Calu3 (cell line): ENCODE measurements around the gene ZNF750. TPM values are rescaled to one million over a fixed set of nuclear protein-coding genes. Genes with fewer than 3 reads are reported as not detected.

ENCODE experiments used
- BruUV-seq: library from RNA; stranded (reverse); fragments of 400-500 nt; replicated peaks from 2 replicates; lab custom pipeline; 2021; lab: Mats Ljungman, UMichigan
- CTCF ChIA-PET: fragments of 300-600 bp; sonication (Branson Sonifier 250); formaldehyde crosslinking; loops from one replicate; lab custom pipeline; 2022; ENCODE audit warnings: antibody characterized with exemption; lab: Charles Lee
- DNase-seq: peaks from one replicate; pipeline ENCODE4 v3.0.0; 2022
- H3K27ac Mint-ChIP-seq: one replicate; pipeline ENCODE4 v1.8.0; 2022; ENCODE audit warnings: mixed read lengths; ENCODE audit not compliant: unreplicated experiment
- H3K27me3 Mint-ChIP-seq: one replicate; pipeline ENCODE4 v1.8.0; 2022; ENCODE audit warnings: mixed read lengths; ENCODE audit not compliant: unreplicated experiment
- H3K36me3 Mint-ChIP-seq: one replicate; pipeline ENCODE4 v1.8.0; 2022; ENCODE audit warnings: mild to moderate bottlenecking, moderate library complexity, mixed read lengths; ENCODE audit not compliant: insufficient read depth, unreplicated experiment
- H3K4me1 Mint-ChIP-seq: one replicate; pipeline ENCODE4 v1.8.0; 2022; ENCODE audit warnings: mild to moderate bottlenecking, low read depth, mixed read lengths; ENCODE audit not compliant: unreplicated experiment
- H3K4me3 Mint-ChIP-seq: one replicate; pipeline ENCODE4 v1.8.0; 2022; ENCODE audit warnings: mild to moderate bottlenecking, low read depth, moderate library complexity, mixed read lengths; ENCODE audit not compliant: unreplicated experiment
- H3K9me3 Mint-ChIP-seq: one replicate; pipeline ENCODE4 v1.8.0; 2022; ENCODE audit warnings: low read depth, mixed read lengths; ENCODE audit not compliant: unreplicated experiment
- CTCF ChIP-seq: fragments of 200-600 bp; IDR thresholded peaks from one replicate; pipeline ENCODE4 v1.8.0; 2022; ENCODE audit warnings: antibody characterized with exemption; ENCODE audit not compliant: unreplicated experiment
- intact Hi-C: fragments of 100-400 bp; cut with micrococcal nuclease; formaldehyde crosslinking; loops from one replicate; pipeline ENCODE4 v1.10.0; 2022; ENCODE audit not compliant: unreplicated experiment
- total RNA-seq: library from RNA; stranded (reverse); gene quantifications from 2 replicates; pipeline ENCODE4 v1.2.3, GENCODE V29; 2022

The ZNF750 gene
- total RNA-seq, 1 experiment from 2014 or later = not detected

GRCh38 chr17:82851381-82851780, 11.6 kb upstream of the ZNF750 start:
- H3K27ac Mint-ChIP-seq = no peak overlapping the region
- no peaks in the 10 kb centered on the region for H3K4me1 Mint-ChIP-seq
- BruUV-seq = no TSS peak
- CTCF ChIA-PET = interaction anchor here (0.6 kb wide), 1 partner anchor 413 kb away, joined by 4 read pairs; no protein-coding TSS in a partner anchor
- TF ChIP-seq CTCF = no peak
- no peak overlapping the region for H3K4me3 Mint-ChIP-seq
- no peaks in the 10 kb centered on the region for H3K27me3 Mint-ChIP-seq
- H3K36me3 Mint-ChIP-seq = peaks cover 6% of the 10 kb centered on the region
- intact Hi-C loops = no loop called here
- no peak for DNase-seq
- H3K9me3 Mint-ChIP-seq = peaks cover 4% of the 10 kb centered on the region

- no peak for DNase-seq
- peaks cover 4% of the 10 kb centered on the region for H3K9me3 Mint-ChIP-seq
- BruUV-seq = no TSS peak
- TF ChIP-seq CTCF = no peak
- H3K4me1 Mint-ChIP-seq = no peaks in the 10 kb centered on the region
- intact Hi-C loops = no loop called here
- H3K4me3 Mint-ChIP-seq = no peak overlapping the region
- no peaks in the 10 kb centered on the region for H3K36me3 Mint-ChIP-seq
- no peaks in the 10 kb centered on the region for H3K27me3 Mint-ChIP-seq
- no peak overlapping the region for H3K27ac Mint-ChIP-seq
- CTCF ChIA-PET = no interaction called here
Observed at GRCh38 chr17:82849076-82849945, 9.5 kb upstream of the ZNF750 start.

GRCh38 chr17:82848022-82848592, 8.3 kb upstream of the ZNF750 start:
- H3K4me3 Mint-ChIP-seq = no peak overlapping the region
- DNase-seq = no peak
- no TSS peak for BruUV-seq
- CTCF ChIA-PET = no interaction called here
- no peaks in the 10 kb centered on the region for H3K36me3 Mint-ChIP-seq
- intact Hi-C loops = no loop called here
- H3K4me1 Mint-ChIP-seq = no peaks in the 10 kb centered on the region
- no peak for TF ChIP-seq CTCF
- H3K27me3 Mint-ChIP-seq = no peaks in the 10 kb centered on the region
- peaks cover 4% of the 10 kb centered on the region for H3K9me3 Mint-ChIP-seq
- H3K27ac Mint-ChIP-seq = no peak overlapping the region

- H3K9me3 Mint-ChIP-seq = peaks cover 4% of the 10 kb centered on the region
- no peak overlapping the region for H3K4me3 Mint-ChIP-seq
- no TSS peak for BruUV-seq
- intact Hi-C loops = no loop called here
- H3K27me3 Mint-ChIP-seq = no peaks in the 10 kb centered on the region
- no peak for TF ChIP-seq CTCF
- CTCF ChIA-PET = no interaction called here
- H3K36me3 Mint-ChIP-seq = no peaks in the 10 kb centered on the region
- no peaks in the 10 kb centered on the region for H3K4me1 Mint-ChIP-seq
- no peak for DNase-seq
- no peak overlapping the region for H3K27ac Mint-ChIP-seq
Observed at GRCh38 chr17:82846061-82846691, 6.4 kb upstream of the ZNF750 start.
